ENCODE data around the gene PEAK3. TPM values are rescaled to one million over a fixed set of nuclear protein-coding genes. Genes with fewer than 3 reads are reported as not detected.

The PEAK3 gene
- total RNA-seq, 4 donors from 2014 or later, result 0.30 to 0.97 (median 0.76) TPM

GRCh38 chr19:2255982-2256685 lies 25.8 kb downstream of the PEAK3 start, which contains the start of gene JSRP1:
Gene JSRP1 (minus strand): TSS chr19:2256417. CDS start chr19:2255314, 1,103 bp downstream.
- no peak for TF ChIP-seq CTCF (IDR thresholded peaks at IDR 0.05)
- TF ChIP-seq POLR2A (IDR thresholded peaks at IDR 0.05), result no peak
- intact Hi-C loops (cut with DNase I; ENCODE audit: low total_unique reads), result no loop called here
- DNase-seq (ENCODE audit: low spot score in 2 of 2), result no peak
- H3K4me3 ChIP-seq (ENCODE audit: low read depth, poor library complexity, severe bottlenecking), result no peak within 1 kb of the TSS
- WGBS, 2 donors, result 75 to 86% methylated on average over 23 to 24 of the region's 24 CpGs

GRCh38 chr19:2255112-2255845 lies 26.7 kb downstream of the PEAK3 start:
- no peak for DNase-seq (ENCODE audit: low spot score in 2 of 2)
- no peak for TF ChIP-seq POLR2A (IDR thresholded peaks at IDR 0.05)
- no peak for TF ChIP-seq CTCF (IDR thresholded peaks at IDR 0.05)
- 87 to 93% methylated on average over 16 of the region's 16 CpGs for WGBS, 2 donors
- no peak overlapping the region for H3K4me3 ChIP-seq (ENCODE audit: low read depth, poor library complexity, severe bottlenecking)
- intact Hi-C loops (cut with DNase I; ENCODE audit: low total_unique reads), result no loop called here

- WGBS, 2 donors, result 83 to 84% methylated on average over 18 to 20 of the region's 20 CpGs
- DNase-seq (ENCODE audit: low spot score in 2 of 2), result no peak
- H3K4me3 ChIP-seq (ENCODE audit: low read depth, poor library complexity, severe bottlenecking), result no peak overlapping the region
- TF ChIP-seq POLR2A (IDR thresholded peaks at IDR 0.05) (no peak), CTCF (IDR thresholded peaks at IDR 0.05) (no peak)
- intact Hi-C loops (cut with DNase I; ENCODE audit: low total_unique reads), result no loop called here
These were observed 27.7 kb downstream of the PEAK3 start for GRCh38 chr19:2254064-2254872.

GRCh38 chr19:2253106-2254063 lies 28.6 kb downstream of the PEAK3 start:
- intact Hi-C loops (cut with DNase I; ENCODE audit: low total_unique reads), result no loop called here
- no peak for DNase-seq (ENCODE audit: low spot score in 2 of 2)
- TF ChIP-seq POLR2A (IDR thresholded peaks at IDR 0.05) (no peak), CTCF (IDR thresholded peaks at IDR 0.05) (no peak)
- 11 to 15% methylated on average over 47 to 55 of the region's 77 CpGs for WGBS, 2 donors
- no peak overlapping the region for H3K4me3 ChIP-seq (ENCODE audit: low read depth, poor library complexity, severe bottlenecking)

- 8 to 12% methylated on average over 14 to 18 of the region's 18 CpGs for WGBS, 2 donors
These were observed 29.2 kb downstream of the PEAK3 start for GRCh38 chr19:2252797-2253105.

More at GRCh38 chr19:2252797-2253105, 29.2 kb downstream of the PEAK3 start:
- intact Hi-C loops (cut with DNase I; ENCODE audit: low total_unique reads), result no loop called here
- TF ChIP-seq CTCF (IDR thresholded peaks at IDR 0.05) (no peak), POLR2A (IDR thresholded peaks at IDR 0.05) (no peak)
- no peak overlapping the region for H3K4me3 ChIP-seq (ENCODE audit: low read depth, poor library complexity, severe bottlenecking)
- DNase-seq (ENCODE audit: low spot score in 2 of 2), result no peak

Data from lower leg skin (tissue), 4 donors.